ENCODE results near the gene RALGAPA2. TPM values are rescaled to one million over a fixed set of nuclear protein-coding genes. Genes with fewer than 3 reads are reported as not detected.

The RALGAPA2 gene
- total RNA-seq, 3 donors from 2014 or later (not counting 1 experiment from before 2014, with no cell fraction given) = 26.6 to 33.9 (median 33.1) TPM

DNA sequence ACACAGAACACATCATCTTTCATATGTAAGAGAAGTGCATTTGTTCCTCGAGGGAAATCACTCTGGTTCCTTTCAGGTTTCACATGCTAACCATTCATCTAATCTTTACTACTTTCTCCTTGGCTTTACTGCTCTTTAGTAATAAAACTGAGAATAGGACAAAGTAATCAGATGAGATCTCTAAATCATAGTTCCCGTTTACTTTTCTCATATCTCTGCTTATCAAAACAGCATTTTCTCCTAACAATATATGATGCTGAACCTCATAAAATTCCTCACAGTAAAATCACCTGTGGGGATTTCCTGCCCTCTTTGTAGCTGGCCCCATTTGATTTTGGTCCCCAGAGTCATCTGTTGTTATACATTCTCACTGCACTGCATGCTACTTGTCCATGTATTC lies 100.2 kb downstream of the RALGAPA2 start:
- Histone ChIP-seq H3K36me3 (ENCODE audit: control insufficient read depth, insufficient read depth, low read length) (peaks cover 2% of the 10 kb centered on the region), H3K4me3 (ENCODE audit: low read length) (no peak overlapping the region), H3K27me3 (ENCODE audit: control insufficient read depth, insufficient read depth, low read length) (no peaks in the 10 kb centered on the region), H3K9me3 (ENCODE audit: control insufficient read depth, insufficient read depth, low read length) (no peaks in the 10 kb centered on the region), H3K27ac (ENCODE audit: low read length) (no peak overlapping the region), H3K4me1 (ENCODE audit: control insufficient read depth, insufficient read depth, low read length) (no peaks in the 10 kb centered on the region)
- Mint-ChIP-seq H3K27ac (no peak overlapping the region), H3K4me3 (no peak overlapping the region), H3K36me3 (peaks cover 14% of the 10 kb centered on the region), H3K9me3 (no peaks in the 10 kb centered on the region), H3K4me1 (peaks cover 15 to 20% of the 10 kb centered on the region in 2 donors), H3K27me3 (ENCODE audit: low read depth in 2 of 2) (no peaks in the 10 kb centered on the region)
- TF ChIP-seq, protein P1, sequence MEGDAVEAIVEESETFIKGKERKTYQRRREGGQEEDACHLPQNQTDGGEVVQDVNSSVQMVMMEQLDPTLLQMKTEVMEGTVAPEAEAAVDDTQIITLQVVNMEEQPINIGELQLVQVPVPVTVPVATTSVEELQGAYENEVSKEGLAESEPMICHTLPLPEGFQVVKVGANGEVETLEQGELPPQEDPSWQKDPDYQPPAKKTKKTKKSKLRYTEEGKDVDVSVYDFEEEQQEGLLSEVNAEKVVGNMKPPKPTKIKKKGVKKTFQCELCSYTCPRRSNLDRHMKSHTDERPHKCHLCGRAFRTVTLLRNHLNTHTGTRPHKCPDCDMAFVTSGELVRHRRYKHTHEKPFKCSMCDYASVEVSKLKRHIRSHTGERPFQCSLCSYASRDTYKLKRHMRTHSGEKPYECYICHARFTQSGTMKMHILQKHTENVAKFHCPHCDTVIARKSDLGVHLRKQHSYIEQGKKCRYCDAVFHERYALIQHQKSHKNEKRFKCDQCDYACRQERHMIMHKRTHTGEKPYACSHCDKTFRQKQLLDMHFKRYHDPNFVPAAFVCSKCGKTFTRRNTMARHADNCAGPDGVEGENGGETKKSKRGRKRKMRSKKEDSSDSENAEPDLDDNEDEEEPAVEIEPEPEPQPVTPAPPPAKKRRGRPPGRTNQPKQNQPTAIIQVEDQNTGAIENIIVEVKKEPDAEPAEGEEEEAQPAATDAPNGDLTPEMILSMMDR (IDR thresholded peaks at IDR 0.05) = no peak
- 100% methylated on average over 1 of the region's 2 CpGs for WGBS (ENCODE audit: insufficient coverage)
- intact Hi-C loops (cut with micrococcal nuclease) = no loop called here
- DNase-seq = no peak
- ATAC-seq = no peak

DNA sequence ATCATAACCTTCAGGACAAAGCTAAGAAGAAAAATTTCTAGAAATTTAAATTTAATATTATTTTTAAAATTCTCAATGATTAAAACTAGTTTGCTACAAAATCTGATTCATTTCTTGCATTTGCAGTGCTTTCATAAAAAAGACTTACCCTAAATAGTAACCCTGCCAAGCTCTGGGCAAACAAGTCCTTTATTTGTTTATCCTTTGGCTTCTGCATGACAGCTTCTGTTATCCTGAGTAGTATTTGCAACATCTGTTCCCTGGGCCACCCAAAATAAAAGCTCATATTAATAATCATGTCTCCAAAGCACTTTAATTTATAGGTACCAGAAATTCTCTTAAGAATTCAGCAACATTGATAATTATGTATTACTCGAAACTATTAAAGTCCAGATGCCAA lies 101.3 kb downstream of the RALGAPA2 start:
- H3K27me3 ChIP-seq (ENCODE audit: control insufficient read depth, insufficient read depth, low read length) = no peaks in the 10 kb centered on the region
- TF ChIP-seq, protein P1 (IDR thresholded peaks at IDR 0.05) = no peak
- Mint-ChIP-seq H3K4me1 (peaks cover 20 to 23% of the 10 kb centered on the region in 2 donors), H3K27ac (no peak overlapping the region), H3K9me3 (no peaks in the 10 kb centered on the region), H3K4me3 (no peak overlapping the region), H3K27me3 (ENCODE audit: low read depth in 2 of 2) (no peaks in the 10 kb centered on the region), H3K36me3 (peaks cover 14% of the 10 kb centered on the region)
- H3K36me3 ChIP-seq (ENCODE audit: control insufficient read depth, insufficient read depth, low read length) = peaks cover 2% of the 10 kb centered on the region
- no peak for DNase-seq
- H3K27ac ChIP-seq (ENCODE audit: low read length) = no peak overlapping the region
- WGBS (ENCODE audit: insufficient coverage) = 93% methylated on average over 1 of the region's 1 CpG
- H3K4me3 ChIP-seq (ENCODE audit: low read length) = no peak overlapping the region
- H3K4me1 ChIP-seq (ENCODE audit: control insufficient read depth, insufficient read depth, low read length) = no peaks in the 10 kb centered on the region
- ATAC-seq = no peak
- no peaks in the 10 kb centered on the region for H3K9me3 ChIP-seq (ENCODE audit: control insufficient read depth, insufficient read depth, low read length)
- intact Hi-C loops (cut with micrococcal nuclease) = no loop called here

DNA sequence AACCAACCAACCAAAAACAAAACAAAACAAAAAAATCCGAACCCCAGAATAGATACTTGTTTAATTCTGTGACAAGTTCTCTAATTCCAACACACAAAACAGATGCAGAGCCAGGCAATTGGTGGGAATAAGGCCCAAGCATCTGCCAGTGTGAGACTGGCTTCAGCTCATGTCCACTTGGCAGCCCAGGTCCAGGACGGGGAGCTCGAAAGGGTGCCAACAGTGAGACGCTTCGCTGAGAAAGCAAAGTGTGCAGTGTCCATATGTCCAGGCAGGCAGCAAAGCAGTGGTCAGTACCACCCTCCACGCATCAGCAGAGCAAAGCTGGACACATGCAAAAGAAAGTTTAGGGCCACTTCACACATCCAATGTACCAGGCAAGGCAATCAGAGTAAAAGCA lies 102.9 kb downstream of the RALGAPA2 start:
- H3K27me3 Mint-ChIP-seq (ENCODE audit: low read depth in 2 of 2) = no peaks in the 10 kb centered on the region
- intact Hi-C loops (cut with micrococcal nuclease) = loop anchor here (10.0 kb wide), 1 partner anchor 395 kb away; no protein-coding TSS in a partner anchor
- 94% methylated on average over 6 of the region's 6 CpGs for WGBS (ENCODE audit: insufficient coverage)
- Histone ChIP-seq H3K4me1 (ENCODE audit: control insufficient read depth, insufficient read depth, low read length) (no peaks in the 10 kb centered on the region), H3K9me3 (ENCODE audit: control insufficient read depth, insufficient read depth, low read length) (no peaks in the 10 kb centered on the region), H3K27me3 (ENCODE audit: control insufficient read depth, insufficient read depth, low read length) (no peaks in the 10 kb centered on the region), H3K36me3 (ENCODE audit: control insufficient read depth, insufficient read depth, low read length) (peaks cover 2% of the 10 kb centered on the region), H3K27ac (ENCODE audit: low read length) (no peak overlapping the region), H3K4me3 (ENCODE audit: low read length) (no peak overlapping the region)
- no peaks in the 10 kb centered on the region for H3K9me3 Mint-ChIP-seq
- H3K36me3 Mint-ChIP-seq = peaks cover 11% of the 10 kb centered on the region
- no peak overlapping the region for H3K27ac Mint-ChIP-seq
- peaks cover 27 to 36% of the 10 kb centered on the region in 2 donors for H3K4me1 Mint-ChIP-seq
- H3K4me3 Mint-ChIP-seq = no peak overlapping the region
- TF ChIP-seq, protein P1 (IDR thresholded peaks at IDR 0.05) = no peak
- DNase-seq (no peak), ATAC-seq (no peak)

DNA sequence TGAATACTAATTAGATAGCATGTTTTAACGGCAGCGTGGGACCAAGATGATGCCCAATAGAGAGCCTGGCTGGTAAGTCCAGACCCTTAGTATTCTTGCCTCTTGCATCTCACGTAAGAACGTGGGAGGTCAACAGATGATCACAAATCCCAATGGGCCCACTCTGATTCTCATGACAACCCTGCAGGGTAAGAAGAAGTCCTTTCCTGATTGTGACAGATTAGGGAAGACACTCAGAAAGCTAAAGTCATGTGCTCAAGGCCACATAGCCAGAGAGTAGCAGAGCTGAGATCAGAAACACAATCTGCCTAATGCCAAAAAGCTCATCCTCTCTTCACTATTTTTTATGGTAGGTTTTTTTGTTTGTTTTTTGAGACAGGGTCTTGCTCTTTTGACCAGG lies 103.8 kb downstream of the RALGAPA2 start:
- no peaks in the 10 kb centered on the region for H3K27me3 Mint-ChIP-seq (ENCODE audit: low read depth in 2 of 2)
- H3K4me3 Mint-ChIP-seq = no peak overlapping the region
- Histone ChIP-seq H3K27ac (ENCODE audit: low read length) (no peak overlapping the region), H3K4me3 (ENCODE audit: low read length) (no peak overlapping the region), H3K36me3 (ENCODE audit: control insufficient read depth, insufficient read depth, low read length) (no peaks in the 10 kb centered on the region), H3K9me3 (ENCODE audit: control insufficient read depth, insufficient read depth, low read length) (no peaks in the 10 kb centered on the region), H3K27me3 (ENCODE audit: control insufficient read depth, insufficient read depth, low read length) (no peaks in the 10 kb centered on the region), H3K4me1 (ENCODE audit: control insufficient read depth, insufficient read depth, low read length) (peaks cover 6% of the 10 kb centered on the region)
- no peak overlapping the region for H3K27ac Mint-ChIP-seq
- no peaks in the 10 kb centered on the region for H3K9me3 Mint-ChIP-seq
- WGBS (ENCODE audit: insufficient coverage) = 86% methylated on average over 4 of the region's 4 CpGs
- ATAC-seq (no peak), DNase-seq (no peak)
- intact Hi-C loops (cut with micrococcal nuclease) = loop anchor here (10.0 kb wide), 1 partner anchor 394 kb away; no protein-coding TSS in a partner anchor
- TF ChIP-seq, protein P1 (IDR thresholded peaks at IDR 0.05) = no peak
- H3K36me3 Mint-ChIP-seq = peaks cover 2% of the 10 kb centered on the region
- H3K4me1 Mint-ChIP-seq = peaks cover 34 to 44% of the 10 kb centered on the region in 2 donors

Data from natural killer cell (primary cell).